ENCODE data around the gene TTPAL.

- TF ChIP-seq, protein P1, sequence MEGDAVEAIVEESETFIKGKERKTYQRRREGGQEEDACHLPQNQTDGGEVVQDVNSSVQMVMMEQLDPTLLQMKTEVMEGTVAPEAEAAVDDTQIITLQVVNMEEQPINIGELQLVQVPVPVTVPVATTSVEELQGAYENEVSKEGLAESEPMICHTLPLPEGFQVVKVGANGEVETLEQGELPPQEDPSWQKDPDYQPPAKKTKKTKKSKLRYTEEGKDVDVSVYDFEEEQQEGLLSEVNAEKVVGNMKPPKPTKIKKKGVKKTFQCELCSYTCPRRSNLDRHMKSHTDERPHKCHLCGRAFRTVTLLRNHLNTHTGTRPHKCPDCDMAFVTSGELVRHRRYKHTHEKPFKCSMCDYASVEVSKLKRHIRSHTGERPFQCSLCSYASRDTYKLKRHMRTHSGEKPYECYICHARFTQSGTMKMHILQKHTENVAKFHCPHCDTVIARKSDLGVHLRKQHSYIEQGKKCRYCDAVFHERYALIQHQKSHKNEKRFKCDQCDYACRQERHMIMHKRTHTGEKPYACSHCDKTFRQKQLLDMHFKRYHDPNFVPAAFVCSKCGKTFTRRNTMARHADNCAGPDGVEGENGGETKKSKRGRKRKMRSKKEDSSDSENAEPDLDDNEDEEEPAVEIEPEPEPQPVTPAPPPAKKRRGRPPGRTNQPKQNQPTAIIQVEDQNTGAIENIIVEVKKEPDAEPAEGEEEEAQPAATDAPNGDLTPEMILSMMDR (IDR thresholded peaks at IDR 0.05), result no peak
- no peak for TF ChIP-seq POLR2A (IDR thresholded peaks at IDR 0.05)
Measured at GRCh38 chr20:44455126-44455525, 20.5 kb upstream of the TTPAL start.
